PFSK-1 (cell line): ENCODE results near the gene TCF12.

ENCODE experiments used
- FOXP2 ChIP-seq: optimal IDR thresholded peaks from 2 replicates; pipeline ENCODE3; 2011; ENCODE audit warnings: borderline replicate concordance, control low read depth, inconsistent platforms; ENCODE audit not compliant: insufficient read depth; ENCODE audit errors: extremely low read length, extremely low read depth
- POLR2AphosphoS5 ChIP-seq: IDR thresholded peaks from 2 replicates; pipeline ENCODE4 v1.6.1; 2012; ENCODE audit warnings: low read depth, mild to moderate bottlenecking, control low read depth, low read length, moderate library complexity
- REST ChIP-seq, 2 experiments: IDR thresholded peaks; 2 replicates each; pipeline versions ENCODE4 v1.6.1 to v1.8.0; 2011 to 2012; ENCODE audit warnings: low read depth in 2 of 2, low read length in 2 of 2, control low read depth in 1 of 2, inconsistent platforms in 1 of 2, mild to moderate bottlenecking in 1 of 2, moderate library complexity in 1 of 2; ENCODE audit not compliant: insufficient read depth in 1 of 2
- SIN3A ChIP-seq: IDR thresholded peaks from 2 replicates; pipeline ENCODE4 v1.6.1; 2012; ENCODE audit warnings: mild to moderate bottlenecking, low read length, moderate library complexity, borderline replicate concordance; ENCODE audit not compliant: insufficient read depth
- TAF1 ChIP-seq: IDR thresholded peaks from 2 replicates; pipeline ENCODE4 v1.6.1; 2012; ENCODE audit warnings: low read length, control low read depth, borderline replicate concordance; ENCODE audit not compliant: insufficient read depth

Gene TCF12

GRCh38 chr15:56965231-56966013, 47.0 kb downstream of the TCF12 start:
- TF ChIP-seq TAF1 (no peak), REST (IDR thresholded peaks at IDR 0.05; ENCODE audit: insufficient read depth in 1 of 2, low read depth in 2 of 2, low read length in 2 of 2) (no peak), SIN3A (no peak), FOXP2 (no peak)

DNA sequence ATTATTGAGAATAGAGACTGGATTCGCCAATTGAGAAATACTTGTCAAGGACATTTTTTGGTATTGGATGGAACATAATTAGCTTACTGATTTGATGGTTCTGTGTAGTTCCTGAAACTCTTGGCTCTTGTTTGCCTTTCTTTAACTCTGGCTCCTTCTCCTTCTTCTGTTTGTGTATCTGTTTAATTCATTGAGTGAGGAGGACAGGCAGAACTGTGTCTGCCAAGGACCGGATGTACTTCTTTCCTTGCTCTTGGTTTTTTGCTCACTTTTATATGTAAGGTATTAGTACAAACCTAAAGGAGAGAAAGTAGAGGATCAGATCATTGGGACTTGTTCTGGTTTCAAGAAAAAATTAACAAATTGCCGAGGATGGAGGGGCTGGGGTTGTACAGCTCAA, 48.9 kb downstream of the TCF12 start:
- no peak for TF ChIP-seq FOXP2
- no peak for TF ChIP-seq POLR2AphosphoS5
- no peak for TF ChIP-seq TAF1
- TF ChIP-seq SIN3A: no peak
- no peak for TF ChIP-seq REST (IDR thresholded peaks at IDR 0.05; ENCODE audit: insufficient read depth in 1 of 2, low read depth in 2 of 2, low read length in 2 of 2)

- TF ChIP-seq POLR2AphosphoS5 (no peak), TAF1 (no peak), SIN3A (no peak), FOXP2 (no peak), REST (IDR thresholded peaks at IDR 0.05; ENCODE audit: insufficient read depth in 1 of 2, low read depth in 2 of 2, low read length in 2 of 2) (no peak)
Observed at GRCh38 chr15:56968256-56968655, 49.8 kb downstream of the TCF12 start.

DNA sequence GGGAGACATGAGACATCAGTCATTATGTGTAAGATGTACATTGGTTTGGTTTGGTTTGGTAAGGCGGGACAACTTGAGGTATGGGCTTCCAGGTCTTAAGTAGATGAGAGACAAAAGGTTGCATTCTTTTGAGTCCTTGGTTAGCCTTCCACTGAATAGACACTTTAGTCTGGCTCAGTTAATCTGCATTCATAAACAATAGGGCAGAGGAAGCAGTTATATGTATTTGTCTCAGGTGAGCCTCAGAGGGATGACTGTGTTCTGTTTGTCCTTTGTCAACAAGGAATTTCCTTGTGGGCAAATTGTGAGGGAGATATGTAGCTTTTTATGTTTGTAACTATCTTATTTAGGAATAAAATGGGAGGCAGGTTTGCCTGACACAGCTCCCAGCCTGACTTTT, 50.4 kb downstream of the TCF12 start:
- TF ChIP-seq SIN3A (no peak), TAF1 (no peak), FOXP2 (no peak), POLR2AphosphoS5 (no peak), REST (IDR thresholded peaks at IDR 0.05; ENCODE audit: insufficient read depth in 1 of 2, low read depth in 2 of 2, low read length in 2 of 2) (no peak)
